SK-N-MC (cell line): ENCODE data around the gene POPDC3.
"Not testable (repeated sequence)": the region's sequence is repeated elsewhere in the genome, so short reads cannot be mapped to it uniquely, and the experiment has no call there.

Source experiments
- DNase-seq: peaks from one replicate; pipeline ENCODE4 v3.0.0-alpha.2; 2011; ENCODE audit warnings: low read depth, low spot score
- H3K27ac ChIP-seq: fragments of 200-600 bp; sonication (generic); 2 replicates; pipeline ENCODE4 v1.5.1; 2016; ENCODE audit warnings: mixed run types
- H3K36me3 ChIP-seq: fragments of 200-600 bp; sonication (generic); 2 replicates; pipeline ENCODE4 v1.6.1; 2017; ENCODE audit warnings: antibody characterized with exemption, low read length, mixed read lengths; ENCODE audit not compliant: insufficient read depth
- H3K4me3 ChIP-seq: fragments of 200-600 bp; sonication (generic); 2 replicates; pipeline ENCODE4 v1.5.1; 2016
- H3K9ac ChIP-seq: fragments of 200-600 bp; sonication (generic); 2 replicates; pipeline ENCODE4 v1.8.0; 2017; ENCODE audit warnings: mixed run types, mixed read lengths; ENCODE audit not compliant: insufficient read length
- H3K9me3 ChIP-seq: fragments of 200-600 bp; sonication (generic); 2 replicates; pipeline ENCODE4 v1.6.1; 2017; ENCODE audit warnings: low read depth, mild to moderate bottlenecking, antibody characterized with exemption, low read length, moderate library complexity, mixed read lengths
- EZH2 ChIP-seq: fragments of 200-600 bp; sonication (generic); IDR thresholded peaks from one replicate; pipeline ENCODE4 v1.6.1; 2017; ENCODE audit warnings: antibody characterized with exemption
- FOXP2 ChIP-seq: optimal IDR thresholded peaks from 2 replicates; pipeline ENCODE3; 2011; ENCODE audit warnings: mild to moderate bottlenecking, moderate library complexity; ENCODE audit not compliant: insufficient read depth; ENCODE audit errors: extremely low read length, control extremely low read depth
- POLR2AphosphoS5 ChIP-seq: IDR thresholded peaks from 2 replicates; pipeline ENCODE4 v1.6.1; 2012; ENCODE audit warnings: mild to moderate bottlenecking, low read depth, low read length, borderline replicate concordance

POPDC3 gene, protein sequence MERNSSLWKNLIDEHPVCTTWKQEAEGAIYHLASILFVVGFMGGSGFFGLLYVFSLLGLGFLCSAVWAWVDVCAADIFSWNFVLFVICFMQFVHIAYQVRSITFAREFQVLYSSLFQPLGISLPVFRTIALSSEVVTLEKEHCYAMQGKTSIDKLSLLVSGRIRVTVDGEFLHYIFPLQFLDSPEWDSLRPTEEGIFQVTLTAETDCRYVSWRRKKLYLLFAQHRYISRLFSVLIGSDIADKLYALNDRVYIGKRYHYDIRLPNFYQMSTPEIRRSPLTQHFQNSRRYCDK

DNA sequence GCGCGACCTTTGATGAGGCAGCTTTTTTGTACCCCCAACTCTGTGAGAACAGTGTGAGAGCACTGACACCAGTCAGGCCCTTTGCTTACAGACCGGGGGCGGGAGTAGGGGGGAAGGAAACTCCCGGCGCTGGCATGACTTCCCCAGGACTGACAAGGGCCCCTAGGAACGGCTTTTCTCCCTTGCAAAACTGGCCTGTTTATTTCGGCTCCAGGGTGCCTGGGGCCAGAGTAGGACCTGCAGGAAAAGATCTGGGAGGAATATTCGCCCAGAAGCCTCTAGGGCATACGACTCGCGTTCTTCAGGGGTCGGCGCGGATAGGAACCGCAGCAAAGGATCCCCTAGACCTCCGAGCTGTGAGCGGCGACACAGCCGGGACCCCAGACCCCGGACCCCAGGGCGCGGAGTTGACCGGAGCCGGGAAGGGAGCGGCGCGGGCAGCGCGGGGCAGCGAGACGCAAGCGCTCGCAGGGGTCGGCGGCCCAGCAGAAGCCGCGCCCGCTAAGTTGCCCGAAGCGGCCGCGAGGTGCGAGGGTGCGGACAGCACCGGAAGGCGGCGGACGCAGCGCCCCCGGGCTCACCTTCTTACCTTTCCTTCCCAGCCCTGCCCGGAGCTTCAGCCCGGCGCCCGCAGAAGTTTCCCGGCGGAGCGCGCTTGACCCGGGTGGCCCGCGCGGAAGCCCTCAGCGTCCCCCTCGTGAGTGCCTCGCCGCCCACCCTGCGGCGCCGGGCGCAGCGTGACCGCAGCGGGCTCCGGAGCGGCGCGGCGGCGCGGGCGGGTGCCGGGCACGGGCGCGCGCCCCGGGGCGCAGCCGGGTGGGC lies at the start of gene POPDC3:
POPDC3 (minus strand) TSS at position 771 of the 822 bp plus-strand sequence. CDS start 18,105 bp downstream, outside the sequence.
- Histone ChIP-seq H3K4me3 (peak within 1 kb of the TSS; percentile 71), H3K9me3 (no peaks in the 10 kb centered on the region), H3K27ac (no peak within 1 kb of the TSS), H3K9ac (no peak within 1 kb of the TSS), H3K36me3 (no peaks in the 10 kb centered on the region)
- no peak for TF ChIP-seq FOXP2
- no peak for TF ChIP-seq POLR2AphosphoS5
- TF ChIP-seq EZH2 = no peak
- DNase-seq = no peak

DNA sequence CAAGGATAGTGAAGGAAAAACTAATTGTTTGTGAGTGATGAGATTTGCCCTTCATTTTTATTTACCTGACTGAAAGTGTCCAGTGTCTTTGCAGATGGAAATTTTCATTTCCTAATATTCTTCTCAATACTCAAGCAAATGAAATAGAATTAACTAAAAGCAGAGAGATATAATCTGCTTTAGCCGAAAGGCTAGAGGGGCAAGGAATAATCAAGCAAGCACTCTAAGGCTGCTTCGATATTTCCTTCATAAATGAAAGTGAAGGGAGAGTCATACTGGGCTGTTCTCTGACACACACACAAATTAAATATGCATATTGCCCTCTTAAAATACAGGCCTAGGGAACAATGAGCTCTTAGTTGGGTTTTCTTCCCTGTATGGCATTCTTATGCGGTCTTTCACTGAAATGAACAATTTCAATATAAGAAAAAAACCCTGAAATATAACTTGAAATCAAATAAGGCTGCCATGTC lies 47.5 kb upstream of the POPDC3 start:
- Histone ChIP-seq H3K4me3 (no peak overlapping the region), H3K9ac (no peak overlapping the region), H3K9me3 (no peaks in the 10 kb centered on the region), H3K27ac (no peak overlapping the region), H3K36me3 (no peaks in the 10 kb centered on the region)
- no peak for DNase-seq
- TF ChIP-seq POLR2AphosphoS5 (no peak), EZH2 (no peak), FOXP2 (no peak)

DNA sequence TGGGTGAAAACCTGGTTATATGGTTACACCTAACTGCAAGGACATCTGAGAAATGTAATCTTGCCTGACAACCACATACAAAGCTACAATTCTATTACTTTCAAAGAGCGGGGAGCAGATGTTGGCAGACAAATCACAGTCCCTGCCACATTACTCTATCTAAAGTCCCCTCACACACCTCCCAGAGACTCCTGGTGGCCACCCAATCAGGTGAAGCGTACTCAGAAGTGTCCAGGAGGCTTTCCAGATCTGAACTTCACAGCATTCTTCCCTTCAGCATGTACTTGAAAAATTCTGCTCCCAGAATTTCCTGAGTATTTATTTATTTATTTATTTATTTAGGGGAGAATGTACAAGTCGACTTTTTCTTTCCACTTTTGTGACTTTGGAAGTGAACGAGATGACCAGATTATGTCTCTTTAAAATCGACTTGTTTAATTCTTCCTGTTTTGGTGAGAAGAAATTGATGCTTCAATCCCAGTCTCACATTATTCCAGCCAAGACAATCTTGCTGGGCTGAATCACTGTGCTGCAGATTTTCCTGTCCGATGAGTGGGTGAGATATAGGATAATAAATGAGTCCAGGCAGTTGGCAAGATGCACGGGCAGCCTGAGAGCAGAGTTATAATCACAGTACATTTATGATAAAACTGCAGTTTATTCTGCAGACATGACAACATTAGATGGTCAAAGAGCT lies 46.9 kb upstream of the POPDC3 start:
- Histone ChIP-seq H3K9me3 (no peaks in the 10 kb centered on the region), H3K9ac (no peak overlapping the region), H3K4me3 (no peak overlapping the region), H3K36me3 (no peaks in the 10 kb centered on the region), H3K27ac (no peak overlapping the region)
- DNase-seq = no peak
- TF ChIP-seq FOXP2 = no peak
- TF ChIP-seq POLR2AphosphoS5 = no peak
- TF ChIP-seq EZH2 = no peak

DNA sequence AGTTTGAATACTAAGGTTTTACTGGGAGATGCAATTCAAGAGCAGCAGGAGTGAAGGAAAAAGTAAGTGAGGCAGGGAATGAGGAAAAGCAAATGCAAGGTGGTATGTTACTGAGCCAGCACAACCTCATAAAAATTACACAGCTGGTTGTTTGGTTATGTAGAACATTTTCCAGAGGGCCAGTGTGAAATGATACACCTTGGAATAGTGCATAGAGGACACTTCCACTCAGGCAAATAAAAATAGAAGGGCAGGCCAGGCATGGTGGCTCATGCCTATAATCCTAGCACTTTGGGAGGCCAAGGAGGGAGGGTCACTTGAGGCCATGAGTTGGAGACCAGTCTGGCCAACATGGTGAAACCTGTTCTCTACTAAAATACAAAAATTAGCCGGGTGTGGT lies 43.4 kb upstream of the POPDC3 start:
- Histone ChIP-seq H3K4me3 (no peak overlapping the region), H3K9me3 (no peaks in the 10 kb centered on the region), H3K27ac (no peak overlapping the region), H3K9ac (no peak overlapping the region), H3K36me3 (no peaks in the 10 kb centered on the region)
- no peak for DNase-seq
- no peak for TF ChIP-seq FOXP2
- TF ChIP-seq POLR2AphosphoS5 = no peak
- no peak for TF ChIP-seq EZH2

DNA sequence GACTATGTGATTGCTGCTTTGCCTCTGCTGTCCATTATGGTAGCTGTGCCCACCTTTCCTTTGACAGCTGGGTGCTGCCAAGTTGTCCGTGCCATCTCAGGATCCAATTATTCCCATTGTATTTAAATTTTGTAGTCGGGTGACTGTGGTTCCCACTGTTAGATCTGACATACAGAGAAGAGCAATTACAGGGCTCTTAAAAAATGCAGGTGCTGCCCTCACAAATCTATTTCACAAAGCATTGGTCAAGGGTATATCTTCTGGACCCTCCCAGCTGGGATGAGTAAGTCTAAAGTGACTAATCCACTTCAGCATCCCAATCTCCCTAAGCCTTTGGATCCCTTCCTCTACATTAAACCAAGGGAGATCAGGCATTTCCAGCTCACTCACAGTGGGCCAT lies 41.4 kb upstream of the POPDC3 start:
- not testable (repeated sequence) for H3K9me3 ChIP-seq, H3K27ac ChIP-seq, H3K36me3 ChIP-seq, DNase-seq, H3K9ac ChIP-seq, H3K4me3 ChIP-seq

DNA sequence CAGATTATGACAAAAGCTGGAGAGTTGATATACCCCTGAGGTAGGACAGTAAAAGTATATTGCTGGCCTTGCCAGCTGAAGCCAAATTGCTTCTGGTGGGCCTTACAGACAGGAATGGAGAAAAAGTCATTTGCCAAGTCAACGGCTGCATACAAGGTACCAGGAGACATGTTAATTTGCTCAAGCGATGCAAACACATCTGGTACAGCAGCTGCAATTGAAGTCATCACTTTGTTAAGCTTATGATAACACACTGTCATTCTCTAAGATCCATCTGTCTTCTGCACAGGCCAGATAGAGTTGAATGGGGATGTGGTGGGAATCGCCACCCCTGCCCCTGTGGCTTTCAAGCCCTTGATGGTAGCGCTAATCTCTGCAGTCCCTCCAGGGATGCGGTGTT lies 40.4 kb upstream of the POPDC3 start:
- H3K9me3 ChIP-seq = no peaks in the 10 kb centered on the region
- H3K27ac ChIP-seq = no peak overlapping the region
- no peak for TF ChIP-seq POLR2AphosphoS5
- no peak for TF ChIP-seq EZH2
- no peak for TF ChIP-seq FOXP2
- no peak overlapping the region for H3K9ac ChIP-seq
- no peak overlapping the region for H3K4me3 ChIP-seq
- DNase-seq = no peak
- H3K36me3 ChIP-seq = no peaks in the 10 kb centered on the region

DNA sequence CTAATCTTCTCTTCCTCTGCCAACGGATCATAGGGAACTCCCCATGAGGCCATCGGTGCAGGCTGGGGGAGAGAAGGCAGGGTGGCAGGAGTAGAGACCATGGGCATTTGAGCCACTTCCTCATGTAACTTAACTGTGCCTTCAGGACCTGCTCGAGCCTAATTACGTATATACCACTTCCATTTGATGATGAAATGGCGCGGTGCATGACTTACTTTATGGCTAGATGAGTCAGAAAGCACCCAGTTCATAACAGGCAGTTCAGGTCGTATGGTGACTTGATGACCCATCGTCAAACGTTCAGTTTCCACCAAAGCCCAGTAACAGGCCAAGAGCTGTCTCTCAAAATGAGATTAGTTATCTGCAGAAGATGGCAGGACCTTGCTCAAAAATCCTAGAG lies 39.4 kb upstream of the POPDC3 start:
- DNase-seq = not testable (repeated sequence)

DNA sequence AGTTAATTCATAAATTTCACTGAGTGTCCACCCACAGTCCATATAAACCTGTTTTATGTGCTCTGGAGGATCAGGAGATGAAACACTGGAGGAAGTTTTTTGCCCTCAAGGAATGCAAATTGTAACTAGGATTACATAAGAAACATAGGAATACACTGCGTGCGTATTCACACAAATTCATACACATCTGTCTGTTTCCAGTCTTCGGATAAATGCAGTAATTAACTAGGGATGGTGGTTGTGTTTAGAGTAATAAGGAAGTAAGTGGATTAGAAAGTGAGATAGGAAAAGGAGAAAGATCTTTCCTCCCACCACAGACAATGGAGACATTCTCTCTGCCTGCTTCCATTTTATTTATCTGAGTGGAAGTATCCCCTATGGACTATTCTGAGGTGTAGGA lies 35.7 kb upstream of the POPDC3 start:
- H3K36me3 ChIP-seq = no peaks in the 10 kb centered on the region
- no peaks in the 10 kb centered on the region for H3K9me3 ChIP-seq
- DNase-seq = peak; percentile 20
- H3K27ac ChIP-seq = no peak overlapping the region
- H3K4me3 ChIP-seq = 0 out of 2 replicates have a peak overlapping the region, but pooled peaks have one; percentile 25
- TF ChIP-seq EZH2 (no peak), FOXP2 (no peak), POLR2AphosphoS5 (no peak)
- H3K9ac ChIP-seq = no peak overlapping the region

More for the DNA sequence above, 39.4 kb upstream of the POPDC3 start:
- H3K4me3 ChIP-seq, H3K9ac ChIP-seq, H3K27ac ChIP-seq, H3K9me3 ChIP-seq, H3K36me3 ChIP-seq: not testable (repeated sequence)
